Esophagus muscularis mucosa (tissue), 4 donors: ENCODE data around the gene PET100. TPM values are rescaled to one million over a fixed set of nuclear protein-coding genes. Genes with fewer than 3 reads are reported as not detected.

Source experiments
- DNase-seq: peaks from one replicate; pipeline ENCODE4 v3.0.0-alpha.2; 2017; ENCODE audit errors: extremely low spot score
- H3K27ac ChIP-seq, 4 donors: fragments of 200-600 bp; sonication (generic); replicated peaks in 1 of 4; 1 replicate in 3 of 4; 2 replicates in 1 of 4; pipeline ENCODE4 v1.5.1; 2016 to 2019; ENCODE audit warnings: mild to moderate bottlenecking in 1 of 4
- H3K27me3 ChIP-seq, 4 donors: fragments of 200-600 bp; sonication (generic); one replicate each; pipeline versions ENCODE4 v1.5.1 to v1.6.0; 2016 to 2019
- H3K36me3 ChIP-seq, 4 donors: fragments of 200-600 bp; sonication (generic); one replicate each; pipeline ENCODE4 v1.5.1; 2016 to 2019
- H3K4me1 ChIP-seq, 4 donors: fragments of 200-600 bp; sonication (generic); one replicate each; pipeline ENCODE4 v1.5.1; 2016 to 2019
- H3K4me3 ChIP-seq, 4 donors: fragments of 200-600 bp; sonication (generic); 1 replicate in 2 of 4; 2 replicates in 2 of 4; pipeline ENCODE4 v1.5.1; 2016 to 2019; ENCODE audit warnings: mild to moderate bottlenecking in 4 of 4, moderate library complexity in 1 of 4
- H3K9me3 ChIP-seq, 4 donors: fragments of 200-600 bp; sonication (generic); 1 replicate in 3 of 4; 2 replicates in 1 of 4; pipeline ENCODE4 v1.5.1; 2016 to 2019
- CTCF ChIP-seq, 3 experiments: fragments of 200-600 bp in 2 of 3; fragments of 450-650 bp in 1 of 3; sonication (generic) in 2 of 3; IDR thresholded peaks; one replicate each; pipeline ENCODE4 v1.5.1; 2017 to 2019; ENCODE audit warnings: antibody characterized with exemption in 3 of 3, mild to moderate bottlenecking in 2 of 3, moderate library complexity in 1 of 3
- EP300 ChIP-seq: sonication (generic); formaldehyde crosslinking; IDR thresholded peaks from one replicate; pipeline ENCODE4 v1.6.1; 2017; ENCODE audit warnings: antibody characterized with exemption
- POLR2A ChIP-seq: fragments of 450-650 bp; IDR thresholded peaks from one replicate; pipeline ENCODE4 v1.6.1; 2017; ENCODE audit warnings: antibody characterized with exemption, moderate library complexity, mild to moderate bottlenecking, low read depth
- POLR2AphosphoS5 ChIP-seq, 2 donors: sonication (generic); formaldehyde crosslinking; IDR thresholded peaks; one replicate each; pipeline ENCODE4 v1.6.1; 2017; ENCODE audit warnings: antibody characterized with exemption in 2 of 2
- WGBS: methylation state at CpG from one replicate; pipeline ENCODE4 v1.1.5; 2018; 5-methylcytosine and 5-hydroxymethylcytosine counted together
- intact Hi-C: fragments of 100-400 bp; cut with DNase I; formaldehyde crosslinking; loops from one replicate; pipeline ENCODE4 v1.15.1; 2023
- total RNA-seq, 4 donors: library from RNA; depleted of rRNA; stranded (reverse); fragments of >200 nt; gene quantifications; one replicate each; pipeline versions ENCODE4 v1.1.0 to v1.2.1, GENCODE V29; 2016

The PET100 gene
- total RNA-seq, 4 donors from 2014 or later, result 19.5 to 80.9 (median 26.2) TPM

- Histone ChIP-seq H3K4me3 (no peak overlapping the region), H3K27ac (no peak overlapping the region), H3K4me1 (peaks cover 0 to 5% (median 2%) of the 10 kb centered on the region in 4 donors), H3K36me3 (no peaks in the 10 kb centered on the region), H3K9me3 (no peaks in the 10 kb centered on the region), H3K27me3 (peaks cover 0 to 84% (median 2%) of the 10 kb centered on the region in 4 donors)
- TF ChIP-seq EP300, result no peak
- TF ChIP-seq POLR2AphosphoS5 (IDR thresholded peaks at IDR 0.05), result no peak
- TF ChIP-seq CTCF (IDR thresholded peaks at IDR 0.05), result no peak
- no peak for TF ChIP-seq POLR2A
- WGBS, result no CpG with 5 or more reads among the region's 26 CpGs
- no peak for DNase-seq
- intact Hi-C loops, result no loop called here
Measured at GRCh38 chr19:7647156-7647555, 17.6 kb downstream of the PET100 start.

GRCh38 chr19:7648265-7649014 is 18.8 kb downstream of the PET100 start:
- Histone ChIP-seq H3K4me1 (peaks cover 0 to 8% (median 6%) of the 10 kb centered on the region in 4 donors), H3K4me3 (no peak overlapping the region), H3K27me3 (peaks cover 0 to 77% (median 2%) of the 10 kb centered on the region in 4 donors), H3K36me3 (no peaks in the 10 kb centered on the region), H3K9me3 (no peaks in the 10 kb centered on the region), H3K27ac (no peak overlapping the region)
- WGBS, result 82% methylated on average over 11 of the region's 15 CpGs
- intact Hi-C loops, result no loop called here
- DNase-seq, result no peak
- TF ChIP-seq CTCF (IDR thresholded peaks at IDR 0.05), result no peak
- TF ChIP-seq POLR2AphosphoS5 (IDR thresholded peaks at IDR 0.05), result no peak
- TF ChIP-seq EP300, result no peak
- TF ChIP-seq POLR2A, result no peak

GRCh38 chr19:7650148-7650547 is 20.6 kb downstream of the PET100 start:
- H3K27ac ChIP-seq, result no peak overlapping the region
- no peaks in the 10 kb centered on the region for H3K9me3 ChIP-seq
- H3K4me1 ChIP-seq, result peaks cover 0 to 8% (median 6%) of the 10 kb centered on the region in 4 donors
- no peak for TF ChIP-seq POLR2AphosphoS5 (IDR thresholded peaks at IDR 0.05)
- no peak for TF ChIP-seq EP300
- TF ChIP-seq CTCF (IDR thresholded peaks at IDR 0.05), result no peak
- no peak for TF ChIP-seq POLR2A
- peaks cover 0 to 62% (median under 1%) of the 10 kb centered on the region in 4 donors for H3K27me3 ChIP-seq
- H3K36me3 ChIP-seq, result no peaks in the 10 kb centered on the region
- no peak overlapping the region for H3K4me3 ChIP-seq
- no peak for DNase-seq
- 38% methylated on average over 2 of the region's 2 CpGs for WGBS
- intact Hi-C loops, result no loop called here

GRCh38 chr19:7652061-7652641 is 22.6 kb downstream of the PET100 start:
- Histone ChIP-seq H3K27ac (no peak overlapping the region), H3K4me3 (peak overlapping the region; percentile 25 to 39 (median 28)), H3K36me3 (no peaks in the 10 kb centered on the region), H3K27me3 (peaks cover 0 to 44% (median 0%) of the 10 kb centered on the region in 4 donors), H3K9me3 (no peaks in the 10 kb centered on the region), H3K4me1 (peaks cover 0 to 8% (median 6%) of the 10 kb centered on the region in 4 donors)
- WGBS, result 6% methylated on average over 28 of the region's 28 CpGs
- DNase-seq, result peak; percentile 97
- TF ChIP-seq POLR2A (no peak), CTCF (IDR thresholded peaks at IDR 0.05) (peak in 2 of 3 experiments; percentile 95 to 98), EP300 (no peak), POLR2AphosphoS5 (IDR thresholded peaks at IDR 0.05) (peak in 1 of 2 donors; percentile 56)
- intact Hi-C loops, result loop anchor here (1.0 to 2.0 kb wide), 2 partner anchors 29 to 145 kb away; no protein-coding TSS in a partner anchor
